Amniotic stem cell (primary cell): ENCODE data around the gene INHBA.

Source experiments
- DNase-seq: peaks from one replicate; lab custom pipeline; 2025; lab: John Stamatoyannopoulos, UW

Gene INHBA

GRCh38 chr7:41702635-41703371 lies at the start of gene INHBA:
TSS of gene INHBA (minus strand) at chr7:41703090. CDS start at chr7:41700374, 2,716 bp downstream.
- DNase-seq: peak; percentile 89

DNA sequence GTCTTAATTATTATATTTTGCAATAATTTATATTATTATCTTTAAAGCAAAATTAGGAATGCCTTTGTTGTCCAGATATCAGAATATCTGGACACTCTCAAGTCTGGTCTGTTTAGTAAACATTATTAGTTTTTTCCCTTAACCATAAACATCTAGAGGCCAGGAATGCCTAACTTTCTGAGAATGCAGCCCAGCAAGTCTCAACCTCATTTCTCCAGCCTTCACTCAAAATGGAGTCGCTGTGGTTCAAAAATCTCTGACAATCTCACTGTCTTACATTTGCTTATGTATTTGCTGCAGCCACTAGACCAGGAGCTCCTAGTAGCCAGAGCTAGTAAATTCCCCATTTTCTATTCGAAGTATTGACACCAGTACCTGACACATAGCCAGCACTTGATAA lies 49.7 kb upstream of the INHBA start:
- DNase-seq: no peak

- no peak for DNase-seq
These were observed 48.0 kb upstream of the INHBA start for GRCh38 chr7:41750661-41751540.

DNA sequence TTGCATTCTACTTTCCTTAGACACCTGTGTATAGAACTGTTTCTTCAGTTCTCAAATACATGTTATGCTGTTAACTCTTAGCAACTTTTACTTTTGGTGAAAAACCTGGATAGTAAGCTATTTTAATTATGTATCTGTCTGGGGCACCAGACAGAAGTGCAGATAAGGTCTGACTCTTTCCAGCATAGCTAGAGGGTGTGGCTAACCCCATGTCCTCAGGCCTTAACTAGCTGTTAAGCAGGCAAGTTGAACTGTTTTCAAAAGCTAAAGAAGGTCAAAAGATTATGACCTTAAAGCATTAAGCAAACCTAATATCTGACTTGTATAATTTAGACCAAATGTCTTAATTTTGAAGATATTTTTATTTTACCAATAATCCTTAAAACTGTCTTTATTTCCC lies 45.1 kb upstream of the INHBA start:
- no peak for DNase-seq

DNA sequence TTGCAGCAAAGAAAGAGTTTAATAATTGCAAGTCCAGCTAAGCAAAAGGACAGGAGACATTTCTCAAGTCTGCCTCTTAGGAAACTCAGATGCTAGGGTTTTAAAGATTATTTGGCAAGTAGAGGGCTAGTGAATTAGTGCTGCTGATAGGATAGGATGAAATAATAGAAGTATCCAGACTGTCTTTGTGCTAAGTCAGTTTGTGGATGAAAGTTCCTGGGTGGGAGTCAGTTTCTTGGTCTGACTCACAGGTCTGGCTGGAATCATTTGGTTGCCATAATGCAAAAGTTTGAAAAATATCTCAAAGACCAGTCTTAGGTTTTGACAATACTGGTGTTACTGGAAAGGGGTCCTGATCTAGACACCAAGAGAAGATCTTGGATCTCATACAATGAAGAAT lies 42.6 kb upstream of the INHBA start:
- no peak for DNase-seq

DNA sequence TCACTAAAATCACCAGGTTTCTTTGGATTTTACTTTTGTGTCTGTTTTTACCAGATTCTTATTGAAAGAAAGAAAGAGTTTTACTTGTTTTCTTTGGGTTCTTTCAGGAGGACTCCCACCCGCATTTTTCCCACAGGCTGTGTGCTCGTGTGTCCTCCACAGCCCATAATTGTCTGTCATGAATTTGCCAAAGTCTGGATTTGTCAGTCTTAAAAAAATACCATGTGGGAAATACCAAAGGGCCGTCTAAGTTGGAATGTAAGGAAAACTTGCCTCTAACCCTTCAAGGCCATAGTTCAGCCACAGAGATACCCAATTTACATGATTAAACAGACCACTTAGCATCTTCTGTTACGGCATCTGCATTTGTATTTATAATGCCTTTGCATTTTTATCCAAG lies 41.3 kb upstream of the INHBA start:
- DNase-seq: no peak

DNA sequence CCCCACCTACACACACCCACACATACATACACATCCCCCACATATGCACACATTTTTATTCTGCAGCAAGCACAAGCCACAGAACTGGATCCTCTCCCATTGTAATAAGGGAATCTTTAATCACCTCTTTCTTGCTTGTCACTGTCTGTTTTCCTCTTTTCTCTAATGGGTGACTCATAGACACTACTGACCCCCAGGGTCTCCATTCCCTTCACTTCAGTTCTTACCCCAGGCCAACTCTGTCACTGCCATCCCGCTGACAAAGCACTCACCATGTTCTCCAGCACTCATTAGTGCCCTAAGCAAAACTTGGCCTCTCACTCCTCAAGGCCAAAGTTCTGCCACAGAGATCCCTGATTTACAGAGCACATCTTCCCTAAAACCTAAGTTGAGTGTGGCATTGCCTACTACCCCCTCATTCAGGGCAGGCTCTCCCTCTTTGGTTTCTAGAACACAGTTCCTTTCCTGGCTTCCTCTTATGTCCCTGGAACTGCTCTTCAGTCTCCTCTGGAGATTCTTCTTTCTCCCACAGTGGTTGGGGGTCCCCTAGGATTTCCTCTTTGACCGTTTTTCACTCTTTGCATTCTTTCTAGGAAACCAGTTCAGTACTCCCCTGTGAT lies 39.6 kb upstream of the INHBA start:
- DNase-seq: no peak

DNA sequence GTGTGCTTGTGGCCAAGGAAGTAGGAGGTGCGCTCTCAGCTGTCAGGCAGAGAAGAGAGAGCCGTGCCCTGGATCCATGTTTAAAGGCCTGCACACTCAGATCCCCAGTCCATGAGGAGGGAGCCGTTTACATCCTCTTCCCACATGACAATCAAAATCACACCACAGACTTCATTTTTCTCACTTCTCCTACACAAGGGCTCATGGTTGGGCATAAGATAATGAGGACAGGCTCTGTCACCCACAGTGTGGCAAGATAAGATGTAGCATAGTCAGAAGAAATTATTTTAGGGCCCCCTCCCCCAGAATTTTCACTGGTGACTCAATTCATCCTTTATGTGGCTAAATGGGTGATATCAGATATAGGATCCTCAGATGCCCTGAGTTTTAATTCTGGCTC lies 35.9 kb upstream of the INHBA start:
- no peak for DNase-seq

- DNase-seq: no peak
These were observed 35.4 kb upstream of the INHBA start for GRCh38 chr7:41738336-41738735.

DNA sequence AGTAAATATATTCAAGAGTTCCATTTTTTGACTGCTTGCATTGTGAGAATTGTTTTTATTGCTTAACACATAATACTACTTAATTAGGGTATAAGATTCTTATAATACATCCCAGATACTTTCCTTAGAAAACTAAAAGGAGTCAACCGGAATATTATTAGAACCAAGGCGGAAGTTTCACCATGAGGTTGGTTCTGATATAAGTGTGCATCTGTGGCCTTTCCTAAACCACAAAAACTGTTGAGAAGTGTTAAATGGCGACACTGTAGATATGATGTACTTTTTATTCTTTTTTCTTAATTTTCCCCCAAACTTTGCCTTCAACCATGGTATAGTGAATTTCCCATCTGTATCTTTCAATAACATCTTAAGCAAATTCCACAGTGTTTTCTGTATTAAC lies 32.3 kb upstream of the INHBA start:
- no peak for DNase-seq

DNA sequence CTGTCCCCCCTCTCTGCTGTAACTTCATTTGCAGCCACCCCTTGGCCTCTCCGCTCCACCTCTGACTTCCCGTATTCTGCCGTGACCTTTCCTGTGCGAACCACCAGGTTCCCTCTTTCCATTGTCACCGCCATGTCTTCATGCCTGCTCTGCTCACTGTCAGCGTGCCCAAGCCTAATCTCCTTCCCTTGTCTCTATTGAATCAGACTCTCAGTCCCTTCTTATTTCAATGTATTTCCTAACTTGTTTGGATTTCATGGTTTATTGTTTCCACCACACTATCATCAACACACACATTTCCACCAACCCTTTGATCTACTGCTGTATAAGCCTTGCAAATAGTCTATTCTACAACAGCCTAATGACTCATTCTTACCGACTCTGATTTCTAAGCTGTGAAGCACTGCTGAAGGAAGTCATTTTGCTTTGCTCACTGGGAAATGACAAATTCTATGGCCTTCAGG lies 30.0 kb upstream of the INHBA start:
- DNase-seq: no peak

- no peak for DNase-seq
These were observed 29.5 kb upstream of the INHBA start for GRCh38 chr7:41732436-41732785.

DNA sequence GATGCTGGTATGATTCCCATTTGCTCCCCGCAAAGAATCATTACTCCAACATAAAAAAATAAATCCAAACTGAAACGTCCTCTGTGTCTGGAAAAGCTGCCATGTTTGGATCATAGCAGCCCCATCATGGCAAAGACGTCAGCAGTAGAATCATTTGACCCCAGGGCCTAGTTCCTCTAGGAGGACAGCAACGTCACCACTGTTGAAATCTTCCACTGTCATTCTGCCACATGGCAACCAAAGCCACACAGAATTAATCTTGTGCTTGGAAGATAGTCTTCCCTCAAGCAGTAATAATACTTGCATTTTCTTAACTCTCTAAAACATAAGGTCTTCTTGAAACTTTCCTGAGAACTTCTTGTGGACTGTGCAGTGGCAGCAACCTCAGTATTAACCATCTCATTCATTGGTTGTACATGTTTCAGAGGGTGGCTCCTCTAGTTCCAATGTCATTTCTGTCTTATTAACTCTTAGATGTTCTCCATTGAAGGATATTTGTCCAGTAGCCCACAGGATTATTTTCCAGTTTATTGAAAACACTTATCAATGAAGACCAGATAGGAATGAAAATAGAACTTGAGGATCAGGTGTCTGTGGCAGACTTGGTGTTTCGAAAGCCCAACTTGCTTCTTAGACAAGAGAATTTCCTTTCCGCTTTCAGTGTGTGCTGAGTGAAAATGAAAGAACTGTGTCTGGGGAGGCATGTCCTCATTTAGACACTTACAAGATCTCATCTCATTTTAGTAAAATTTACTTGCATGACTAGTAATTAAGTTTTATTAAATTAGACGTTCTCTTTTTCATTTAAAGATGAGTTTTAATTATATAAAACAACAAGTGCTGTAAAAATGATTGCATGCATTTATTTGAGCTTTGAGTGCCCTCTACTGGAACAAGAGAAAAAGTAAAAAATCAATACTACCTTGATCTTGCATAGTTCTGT lies 28.9 kb upstream of the INHBA start:
- DNase-seq: no peak

GRCh38 chr7:41730668-41731067 lies 27.8 kb upstream of the INHBA start:
- no peak for DNase-seq

DNA sequence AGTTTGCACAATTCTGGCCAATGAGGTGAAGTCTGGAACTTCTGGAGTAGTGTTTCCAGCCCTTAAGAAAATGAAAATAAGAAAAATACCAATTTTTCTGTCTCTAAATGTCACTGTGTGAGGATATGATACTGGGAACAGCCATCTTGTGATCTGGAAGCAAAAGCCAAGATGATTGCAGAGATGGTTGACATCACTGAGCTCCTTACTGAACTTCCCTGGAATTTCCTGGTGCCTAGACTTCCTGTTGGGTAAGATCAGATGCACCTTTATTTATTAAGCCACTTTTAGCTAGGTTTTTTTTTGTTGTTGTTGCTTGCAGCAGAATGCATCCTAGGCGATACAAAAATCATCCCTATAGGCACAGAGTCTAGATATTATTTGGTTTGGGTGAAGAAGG lies 27.3 kb upstream of the INHBA start:
- DNase-seq: no peak

DNA sequence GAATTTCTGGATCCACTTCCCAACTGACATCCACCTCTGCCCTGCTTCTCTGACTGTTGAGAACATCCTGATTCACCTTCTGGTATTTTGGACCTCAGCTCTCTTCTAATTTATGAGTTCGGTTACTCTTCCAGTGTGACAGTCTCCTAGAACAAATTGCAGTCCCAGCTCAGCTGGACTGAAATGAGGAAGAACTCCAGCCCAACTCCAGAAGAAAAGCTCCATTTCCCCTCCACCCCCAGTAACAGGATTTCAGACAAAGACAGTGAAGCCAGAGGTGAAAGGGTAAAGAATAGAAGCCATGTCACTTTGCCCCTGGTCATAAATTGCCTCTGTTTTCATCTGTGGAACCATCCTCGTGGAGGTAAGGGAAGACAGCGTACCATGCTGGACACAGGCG lies 26.2 kb upstream of the INHBA start:
- no peak for DNase-seq

GRCh38 chr7:41725013-41725412 lies 22.1 kb upstream of the INHBA start:
- no peak for DNase-seq

- no peak for DNase-seq
These were observed 18.0 kb upstream of the INHBA start for GRCh38 chr7:41720886-41721285.

DNA sequence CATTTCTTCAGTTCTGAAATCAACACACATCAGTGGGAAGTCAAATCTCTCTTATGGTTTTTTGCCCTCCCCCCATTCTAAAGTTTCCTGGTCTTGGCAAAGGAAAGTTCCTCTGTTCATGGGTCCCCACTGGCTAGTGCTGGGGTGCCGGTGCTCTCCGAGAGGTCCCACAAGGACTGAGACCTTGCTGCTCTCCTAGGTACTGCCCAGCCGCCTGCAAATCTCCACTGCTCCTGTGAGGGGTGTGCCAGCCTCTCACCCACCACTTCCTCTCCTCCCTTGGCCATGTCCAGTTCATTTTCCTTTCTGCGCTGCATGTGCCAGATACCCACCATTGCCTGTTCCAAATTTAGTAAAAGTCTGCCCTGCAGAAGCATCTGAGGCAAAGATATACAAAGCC lies 17.2 kb upstream of the INHBA start:
- no peak for DNase-seq

DNA sequence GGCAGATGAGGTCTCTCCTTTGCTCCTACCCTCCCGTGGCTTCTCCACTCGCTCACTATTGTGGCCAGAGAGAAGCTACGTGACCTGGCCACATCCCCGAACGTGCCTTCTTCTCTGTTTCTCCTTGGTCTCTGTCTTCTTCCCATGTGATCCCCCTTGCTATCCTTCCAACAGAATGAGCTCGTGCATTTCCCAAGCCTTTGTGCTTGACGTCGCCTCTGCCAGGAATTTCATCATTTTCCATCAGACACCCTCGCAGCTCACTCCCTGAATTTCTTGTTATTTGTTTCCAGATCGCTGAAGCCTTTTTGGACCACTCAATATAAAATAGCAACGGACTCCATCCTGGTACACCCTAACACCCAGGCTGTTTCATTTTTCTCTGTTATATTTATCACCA lies 13.8 kb upstream of the INHBA start:
- DNase-seq: no peak

GRCh38 chr7:41715000-41715399 lies 12.1 kb upstream of the INHBA start:
- DNase-seq: no peak
